Measurements from ENCODE around the gene ZCCHC17. TPM values are rescaled to one million over a fixed set of nuclear protein-coding genes. Genes with fewer than 3 reads are reported as not detected.
"Not testable (repeated sequence)": the region's sequence is repeated elsewhere in the genome, so short reads cannot be mapped to it uniquely, and the experiment has no call there.

The ZCCHC17 gene, protein sequence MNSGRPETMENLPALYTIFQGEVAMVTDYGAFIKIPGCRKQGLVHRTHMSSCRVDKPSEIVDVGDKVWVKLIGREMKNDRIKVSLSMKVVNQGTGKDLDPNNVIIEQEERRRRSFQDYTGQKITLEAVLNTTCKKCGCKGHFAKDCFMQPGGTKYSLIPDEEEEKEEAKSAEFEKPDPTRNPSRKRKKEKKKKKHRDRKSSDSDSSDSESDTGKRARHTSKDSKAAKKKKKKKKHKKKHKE
- total RNA-seq: 10 to 100 TPM; 23.6 to 24.4 TPM

DNA sequence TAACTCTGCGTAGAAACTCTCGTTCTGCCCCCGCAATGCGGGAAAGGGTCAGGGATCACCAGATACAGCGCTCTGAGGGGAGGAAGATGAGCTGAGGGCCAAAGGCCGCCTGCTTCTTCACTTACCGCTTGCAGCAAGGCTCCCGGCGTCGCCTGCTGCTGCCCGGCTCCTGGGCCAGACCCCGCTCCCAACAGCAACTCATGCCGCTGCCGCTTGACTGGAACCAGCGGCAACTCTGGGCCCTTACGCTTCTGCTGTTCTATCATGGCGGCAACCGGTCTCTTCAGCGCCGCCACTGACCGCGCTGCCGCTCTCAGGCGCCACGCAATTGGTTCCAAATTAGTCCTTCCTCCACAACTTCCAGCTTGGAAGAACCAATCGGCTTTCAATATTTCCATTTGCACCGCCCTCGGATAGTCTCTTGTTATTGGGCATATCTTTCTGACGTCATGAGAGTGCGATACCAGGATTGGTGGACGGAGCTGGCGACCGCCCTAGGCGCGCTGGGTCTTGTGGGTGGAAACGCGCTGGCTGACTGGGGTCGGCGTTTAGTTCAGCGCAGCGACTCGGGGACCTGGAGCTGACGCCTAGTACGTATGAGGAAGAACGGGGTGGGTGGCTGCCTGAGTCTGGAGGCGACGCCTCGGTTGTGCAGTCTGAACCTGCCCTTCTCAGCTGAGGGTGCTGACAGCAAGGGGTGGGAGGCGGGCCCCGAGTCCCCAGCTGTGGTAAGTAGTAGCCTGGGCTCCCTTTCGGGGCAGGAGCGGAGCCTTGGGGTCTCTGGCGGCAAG lies at the start of gene ZCCHC17, which contains the start of gene SNRNP40:
ZCCHC17 (plus strand) TSS at position 547 of the 791 bp plus-strand sequence. CDS start 13,067 bp downstream, outside the sequence.
SNRNP40 (minus strand) TSS at position 303 of the 791 bp plus-strand sequence; CDS start at position 266, 37 bp downstream.
- peak; percentile 86 for DNase-seq
- Mint-ChIP-seq H3K27ac (no peak within 1 kb of the TSS), H3K4me1 (peaks cover 28% of the 10 kb centered on the region), H3K9me3 (no peaks in the 10 kb centered on the region), H3K36me3 (peaks cover 22% of the 10 kb centered on the region), H3K27me3 (no peaks in the 10 kb centered on the region), H3K4me3 (no peak within 1 kb of the TSS)
- POLR2A ChIA-PET: interaction anchor here (0.5 to 1.5 kb wide), 9 partner anchors 9 to 718 kb away, joined by 3 to 6 read pairs (median 4); partner anchors contain the start of gene PEF1
- peak; percentile 97 for ATAC-seq (ENCODE audit: low read depth)

DNA sequence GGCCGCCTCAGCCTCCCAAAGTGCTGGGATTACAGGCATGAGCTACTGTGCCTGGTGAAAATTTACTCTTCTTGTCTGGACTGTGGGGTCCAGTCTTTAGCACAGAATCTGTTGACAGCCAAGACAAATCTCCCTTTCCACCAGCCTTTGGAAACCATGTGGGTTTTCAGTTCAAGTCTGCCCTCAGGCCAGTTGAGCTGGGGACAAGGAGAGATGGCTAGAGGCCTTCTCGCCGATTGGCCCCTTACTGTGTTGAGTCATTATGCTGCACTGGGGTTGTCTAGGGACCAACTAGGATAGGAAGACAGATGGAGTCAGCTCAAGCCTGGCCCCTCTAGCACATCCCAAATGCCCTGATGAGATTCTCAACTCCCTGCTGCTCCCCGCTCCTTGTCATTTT lies 48.6 kb upstream of the ZCCHC17 start:
- Mint-ChIP-seq H3K4me3 (no peak overlapping the region), H3K4me1 (no peaks in the 10 kb centered on the region), H3K9me3 (no peaks in the 10 kb centered on the region), H3K36me3 (no peaks in the 10 kb centered on the region), H3K27ac (no peak overlapping the region), H3K27me3 (no peaks in the 10 kb centered on the region)
- no peak for DNase-seq
- ATAC-seq (ENCODE audit: low read depth): no peak
- POLR2A ChIA-PET: no interaction called here

DNA sequence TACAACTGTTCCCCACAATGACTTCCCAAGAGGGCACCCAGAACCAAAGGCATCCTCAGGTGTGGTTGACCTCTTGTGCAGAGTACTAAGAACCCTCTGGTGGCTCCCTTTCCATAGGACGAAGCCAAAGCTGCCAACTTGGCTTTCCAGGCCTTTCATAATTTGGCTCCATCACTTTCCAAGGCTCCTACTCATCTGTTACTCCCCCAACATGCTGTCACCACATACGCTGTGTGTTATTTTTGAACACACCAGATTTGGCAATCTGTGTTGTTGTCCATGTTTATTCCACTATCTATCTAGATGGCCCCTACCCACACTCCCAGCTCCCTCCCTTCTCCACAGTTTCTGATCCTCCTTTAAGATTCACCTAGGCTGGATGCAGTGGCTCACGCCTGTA lies 47.0 kb upstream of the ZCCHC17 start:
- POLR2A ChIA-PET: no interaction called here
- Mint-ChIP-seq H3K4me1 (no peaks in the 10 kb centered on the region), H3K4me3 (no peak overlapping the region), H3K27me3 (no peaks in the 10 kb centered on the region), H3K9me3 (no peaks in the 10 kb centered on the region), H3K27ac (no peak overlapping the region), H3K36me3 (no peaks in the 10 kb centered on the region)
- DNase-seq (no peak), ATAC-seq (ENCODE audit: low read depth) (no peak)

DNA sequence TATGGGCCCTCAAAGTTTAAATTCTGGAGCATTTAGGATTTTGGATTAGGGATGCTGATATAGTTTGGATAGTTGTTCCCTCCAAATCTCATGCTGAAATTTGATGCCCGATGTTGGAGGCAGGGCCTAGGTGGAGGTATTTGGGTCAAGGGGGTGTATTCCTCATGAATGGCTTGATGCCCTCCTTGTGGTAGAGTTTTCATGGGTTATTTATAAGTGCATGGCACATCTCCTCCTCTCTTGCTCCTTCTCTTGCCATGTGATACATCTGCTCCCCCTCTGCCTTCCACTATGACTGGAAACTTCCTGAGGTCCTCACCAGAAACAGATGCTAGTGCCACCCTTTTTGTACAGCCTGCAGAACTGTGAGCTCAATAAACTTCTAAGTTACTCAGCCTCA lies 39.6 kb upstream of the ZCCHC17 start:
- Mint-ChIP-seq H3K4me3 (no peak overlapping the region), H3K9me3 (no peaks in the 10 kb centered on the region), H3K27me3 (no peaks in the 10 kb centered on the region), H3K4me1 (no peaks in the 10 kb centered on the region), H3K36me3 (peaks cover 11% of the 10 kb centered on the region), H3K27ac (no peak overlapping the region)
- DNase-seq (no peak), ATAC-seq (ENCODE audit: low read depth) (no peak)
- POLR2A ChIA-PET: no interaction called here

DNA sequence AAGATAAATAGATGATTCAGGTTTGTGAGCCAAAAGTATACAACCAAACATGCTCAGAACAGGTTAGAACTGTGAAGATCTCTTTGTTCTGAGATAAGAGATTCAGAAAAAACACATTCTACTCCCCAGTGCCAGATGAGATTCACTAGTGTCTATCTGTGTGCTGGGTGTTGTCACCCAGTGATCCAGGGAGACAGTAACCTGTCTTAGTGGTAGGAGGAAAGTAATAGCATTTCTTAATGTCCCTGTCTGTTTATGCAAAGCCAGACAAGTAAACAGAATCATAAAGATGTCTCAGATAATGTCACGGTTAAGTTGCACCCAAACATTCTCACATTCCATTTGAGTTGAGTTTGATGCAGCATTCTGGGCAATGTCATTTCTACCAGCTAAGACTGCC lies 38.3 kb upstream of the ZCCHC17 start:
- Mint-ChIP-seq H3K4me1 (no peaks in the 10 kb centered on the region), H3K36me3 (peaks cover 11% of the 10 kb centered on the region), H3K9me3 (no peaks in the 10 kb centered on the region), H3K27me3 (no peaks in the 10 kb centered on the region), H3K27ac (no peak overlapping the region), H3K4me3 (no peak overlapping the region)
- POLR2A ChIA-PET: interaction anchor here (0.7 kb wide), 1 partner anchor 118 kb away, joined by 5 read pairs; no protein-coding TSS in a partner anchor
- ATAC-seq (ENCODE audit: low read depth) (no peak), DNase-seq (no peak)

DNA sequence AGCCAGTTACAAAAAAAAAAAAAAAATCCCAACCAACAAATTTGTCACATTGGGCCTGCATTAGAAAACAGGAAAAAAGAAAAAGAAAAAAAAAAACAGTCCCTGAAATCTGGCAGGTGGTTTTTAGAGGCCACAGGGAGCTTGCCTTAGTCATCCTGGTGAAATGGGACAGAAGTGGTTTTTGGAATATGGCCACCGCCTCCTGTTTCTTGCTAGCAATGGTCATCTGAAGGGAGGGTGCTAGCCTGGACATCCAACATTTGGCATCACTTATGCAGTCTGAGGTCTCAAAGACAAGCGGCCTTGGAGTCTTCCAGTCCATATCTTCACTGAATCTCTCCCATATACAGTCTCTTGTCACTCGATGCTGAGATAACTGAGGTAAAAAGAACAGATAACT lies 37.1 kb upstream of the ZCCHC17 start:
- Mint-ChIP-seq H3K4me1 (no peaks in the 10 kb centered on the region), H3K4me3 (no peak overlapping the region), H3K36me3 (peaks cover 14% of the 10 kb centered on the region), H3K27ac (no peak overlapping the region), H3K27me3 (no peaks in the 10 kb centered on the region), H3K9me3 (no peaks in the 10 kb centered on the region)
- ATAC-seq (ENCODE audit: low read depth): no peak
- no peak for DNase-seq
- POLR2A ChIA-PET: no interaction called here

DNA sequence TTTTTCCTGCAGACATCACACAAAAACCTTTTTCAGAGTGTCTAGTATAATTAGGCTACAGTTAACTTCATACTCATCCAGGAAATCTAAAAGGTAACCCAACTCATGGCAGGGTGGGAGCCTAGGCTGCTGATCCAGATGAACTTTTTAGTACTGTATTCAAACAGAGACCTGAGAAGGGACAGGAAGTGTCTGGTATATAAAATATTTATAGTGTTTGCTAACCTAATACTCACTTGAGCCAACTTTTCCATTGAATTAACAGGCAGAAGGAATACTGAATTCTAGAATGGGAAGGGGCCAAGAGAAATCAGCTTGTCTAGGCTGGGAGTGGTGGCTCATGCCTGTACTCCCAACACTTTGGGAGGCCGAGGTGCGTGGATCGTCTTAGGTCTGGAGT lies 34.9 kb upstream of the ZCCHC17 start:
- POLR2A ChIA-PET: no interaction called here
- H3K9me3 Mint-ChIP-seq: no peaks in the 10 kb centered on the region
- no peak for DNase-seq
- H3K27me3 Mint-ChIP-seq: no peaks in the 10 kb centered on the region
- H3K27ac Mint-ChIP-seq: no peak overlapping the region
- H3K36me3 Mint-ChIP-seq: peaks cover 17% of the 10 kb centered on the region
- ATAC-seq (ENCODE audit: low read depth): no peak
- H3K4me3 Mint-ChIP-seq: no peak overlapping the region
- H3K4me1 Mint-ChIP-seq: no peaks in the 10 kb centered on the region

DNA sequence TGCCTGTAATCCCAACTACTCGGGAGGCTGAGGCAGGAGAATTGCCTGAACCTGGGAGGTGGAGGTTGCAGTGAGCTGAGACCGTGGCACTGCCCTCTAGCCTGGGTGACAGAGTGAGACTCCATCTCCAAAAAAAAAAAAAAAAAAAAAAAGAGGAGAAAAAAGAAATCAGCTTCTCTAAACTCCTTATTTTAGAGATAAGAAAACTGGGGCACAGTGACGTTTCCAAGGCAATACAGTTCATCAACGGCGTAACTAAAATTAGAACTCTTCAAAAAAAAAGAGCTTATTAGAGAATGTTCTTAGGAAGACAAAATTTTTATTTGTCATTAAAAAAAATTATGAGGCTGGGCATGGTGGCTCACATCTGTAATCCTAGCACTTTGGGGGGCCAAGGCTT lies 34.4 kb upstream of the ZCCHC17 start:
- ATAC-seq (ENCODE audit: low read depth); H3K27ac Mint-ChIP-seq; H3K4me3 Mint-ChIP-seq; H3K27me3 Mint-ChIP-seq; DNase-seq; H3K4me1 Mint-ChIP-seq; POLR2A ChIA-PET; H3K9me3 Mint-ChIP-seq: not testable (repeated sequence)
- H3K36me3 Mint-ChIP-seq: peaks cover 21% of the 10 kb centered on the region

DNA sequence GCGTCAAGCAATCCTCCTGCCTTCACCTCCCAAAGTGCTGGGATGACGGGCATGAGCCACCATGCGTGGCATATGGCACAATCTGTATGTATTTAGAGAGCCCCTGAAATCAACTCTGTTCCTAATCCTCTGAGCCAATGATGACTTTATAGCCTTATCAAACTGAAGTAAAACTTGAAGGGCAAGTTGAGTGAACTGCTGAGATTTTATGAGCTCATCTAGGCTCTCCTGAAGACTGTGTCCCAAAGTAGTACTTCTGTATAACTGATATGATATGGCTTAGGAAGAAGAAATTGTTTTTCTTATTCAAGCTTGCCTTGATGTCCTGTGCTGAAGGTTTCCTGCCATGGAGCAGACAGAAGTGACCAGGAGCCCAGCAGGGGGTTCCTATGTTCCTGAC lies 33.4 kb upstream of the ZCCHC17 start:
- Mint-ChIP-seq H3K27ac (no peak overlapping the region), H3K4me3 (no peak overlapping the region), H3K36me3 (peaks cover 19% of the 10 kb centered on the region), H3K4me1 (no peaks in the 10 kb centered on the region), H3K9me3 (no peaks in the 10 kb centered on the region), H3K27me3 (no peaks in the 10 kb centered on the region)
- DNase-seq (no peak), ATAC-seq (ENCODE audit: low read depth) (no peak)
- POLR2A ChIA-PET: no interaction called here

DNA sequence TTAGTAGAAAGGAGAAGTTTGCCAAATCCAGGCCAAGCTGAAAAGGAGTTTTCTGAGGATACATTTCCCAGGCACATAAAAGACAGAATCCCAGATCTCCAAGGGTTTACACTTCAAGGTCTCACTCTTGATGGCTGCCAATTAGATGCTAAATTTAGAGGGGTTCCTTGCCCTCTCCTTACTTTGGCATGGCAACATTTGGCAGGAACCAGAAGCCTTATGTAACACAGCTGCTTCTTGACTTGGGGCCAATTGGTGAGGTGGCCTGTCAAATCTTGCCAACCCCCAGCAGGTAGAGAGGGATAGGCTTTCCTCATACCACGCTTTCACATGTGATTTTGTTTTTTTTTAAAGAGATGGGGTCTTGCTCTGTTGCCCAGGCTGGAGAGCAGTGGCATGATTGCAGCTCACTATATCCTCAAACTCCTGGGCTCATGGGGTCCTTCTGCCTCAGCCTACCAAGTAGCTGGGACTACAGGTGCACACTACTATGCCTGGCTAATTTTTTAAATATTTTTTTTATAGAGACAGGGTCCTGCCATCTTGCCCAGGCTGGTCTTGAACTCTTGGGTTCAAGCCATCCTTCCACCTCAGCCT lies 31.9 kb upstream of the ZCCHC17 start:
- POLR2A ChIA-PET: interaction anchor here (0.6 kb wide), 1 partner anchor 920 kb away, joined by 3 read pairs; no protein-coding TSS in a partner anchor
- no peaks in the 10 kb centered on the region for H3K4me1 Mint-ChIP-seq
- ATAC-seq (ENCODE audit: low read depth) (no peak), DNase-seq (no peak)
- H3K9me3 Mint-ChIP-seq: no peaks in the 10 kb centered on the region
- H3K27ac Mint-ChIP-seq: no peak overlapping the region
- peaks cover 18% of the 10 kb centered on the region for H3K36me3 Mint-ChIP-seq
- H3K4me3 Mint-ChIP-seq: no peak overlapping the region
- no peaks in the 10 kb centered on the region for H3K27me3 Mint-ChIP-seq

DNA sequence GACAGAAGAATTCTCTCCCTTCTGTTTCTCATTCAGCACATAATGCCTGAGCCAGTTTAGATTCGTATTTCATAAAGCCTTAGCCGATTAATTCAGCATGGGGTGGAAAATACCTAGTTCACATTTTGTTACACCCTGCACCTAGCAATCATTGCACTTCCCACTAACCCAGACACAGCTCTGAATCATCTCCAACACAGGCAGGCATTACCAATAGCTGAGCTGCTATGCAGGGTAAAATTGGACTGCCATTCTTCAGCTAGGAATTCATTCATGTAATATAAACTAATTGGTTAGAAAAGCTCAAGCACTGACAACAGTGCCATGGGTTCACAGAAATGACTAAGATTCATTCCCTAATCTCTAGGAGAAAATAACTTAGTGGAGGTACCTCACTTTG lies 30.3 kb upstream of the ZCCHC17 start:
- Mint-ChIP-seq H3K4me1 (no peaks in the 10 kb centered on the region), H3K27me3 (no peaks in the 10 kb centered on the region), H3K27ac (no peak overlapping the region), H3K4me3 (no peak overlapping the region), H3K9me3 (no peaks in the 10 kb centered on the region), H3K36me3 (peaks cover 20% of the 10 kb centered on the region)
- POLR2A ChIA-PET: no interaction called here
- ATAC-seq (ENCODE audit: low read depth) (no peak), DNase-seq (no peak)

DNA sequence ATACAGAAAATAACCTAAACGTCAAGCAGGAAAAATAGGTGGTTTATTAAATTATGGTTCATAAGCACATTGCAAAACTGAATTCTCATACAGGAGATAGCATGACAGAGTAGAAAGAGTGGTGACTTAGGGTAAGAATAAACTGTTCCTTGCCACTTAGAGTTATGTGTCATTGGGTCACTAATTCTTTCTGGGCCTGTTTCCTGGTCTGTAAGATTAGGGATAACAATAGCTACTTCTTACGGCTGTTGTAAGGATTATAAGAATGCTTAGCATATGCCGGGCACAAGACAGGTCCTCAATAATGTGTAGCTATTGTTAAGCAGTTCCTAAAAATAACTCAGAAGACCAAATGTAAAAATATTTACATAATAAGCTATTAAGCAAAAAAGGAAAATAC lies 24.5 kb upstream of the ZCCHC17 start:
- peaks cover 2% of the 10 kb centered on the region for H3K4me1 Mint-ChIP-seq
- POLR2A ChIA-PET: no interaction called here
- no peak for ATAC-seq (ENCODE audit: low read depth)
- H3K9me3 Mint-ChIP-seq: no peaks in the 10 kb centered on the region
- H3K27ac Mint-ChIP-seq: no peak overlapping the region
- no peak overlapping the region for H3K4me3 Mint-ChIP-seq
- H3K36me3 Mint-ChIP-seq: peaks cover 31% of the 10 kb centered on the region
- DNase-seq: no peak
- no peaks in the 10 kb centered on the region for H3K27me3 Mint-ChIP-seq

DNA sequence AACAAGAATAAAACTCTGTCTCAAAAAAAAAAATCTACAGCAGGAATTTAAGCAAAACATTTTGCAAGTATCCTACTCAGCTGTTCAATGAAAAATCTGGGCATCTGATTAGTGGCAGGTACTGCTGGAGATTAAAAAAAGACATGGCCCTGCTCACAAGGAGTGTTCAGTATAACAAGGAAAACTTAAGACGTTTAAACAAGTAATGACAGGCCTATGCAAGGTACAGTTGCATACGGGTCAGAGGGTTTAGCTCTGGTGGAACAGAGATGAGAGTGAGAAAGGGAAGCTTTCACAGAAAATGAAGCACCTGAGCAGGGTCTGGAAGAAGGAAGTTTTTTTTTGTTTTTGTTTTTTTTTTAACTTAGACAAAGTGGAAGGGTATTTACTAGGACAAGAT lies 23.2 kb upstream of the ZCCHC17 start:
- DNase-seq (no peak), ATAC-seq (ENCODE audit: low read depth) (no peak)
- peaks cover 34% of the 10 kb centered on the region for H3K36me3 Mint-ChIP-seq
- H3K9me3 Mint-ChIP-seq: no peaks in the 10 kb centered on the region
- peaks cover 2% of the 10 kb centered on the region for H3K4me1 Mint-ChIP-seq
- H3K27me3 Mint-ChIP-seq: no peaks in the 10 kb centered on the region
- POLR2A ChIA-PET: interaction anchor here (0.5 kb wide), 1 partner anchor 10 kb away, joined by 4 read pairs; no protein-coding TSS in a partner anchor
- H3K27ac Mint-ChIP-seq: no peak overlapping the region
- H3K4me3 Mint-ChIP-seq: no peak overlapping the region

Data from activated naive CD8-positive, alpha-beta T cell treated with anti-CD3 and anti-CD28 coated beads, Interleukin-2, amount 10 ng/mL, durations not matched to agents 7 days and 5 days (primary cell).